HL-60 (cell line): Measurements from ENCODE around the gene CTSC.

Experiments used
- DNase-seq, 2 experiments: peaks; one replicate each; pipeline ENCODE4 v3.0.0-alpha.2; 2010 to 2020; ENCODE audit warnings: low read depth in 1 of 2, low spot score in 1 of 2
- H3K27ac ChIP-seq: fragments of 250-450 bp; sonication (Bioruptor Pico); replicated peaks from 2 replicates; pipeline ENCODE4 v1.5.1; 2020; ENCODE audit warnings: mild to moderate bottlenecking, moderate library complexity
- H3K27me3 ChIP-seq: fragments of 250-450 bp; sonication (Bioruptor Pico); 2 replicates; pipeline ENCODE4 v1.5.1; 2021; ENCODE audit warnings: mild to moderate bottlenecking, moderate library complexity; ENCODE audit not compliant: insufficient read depth, poor library complexity, severe bottlenecking
- H3K4me3 ChIP-seq: replicated peaks from 2 replicates; pipeline ENCODE4 v1.5.1; 2011; ENCODE audit warnings: mild to moderate bottlenecking, control low read depth, low read length; ENCODE audit not compliant: insufficient read depth
- GABPA ChIP-seq: IDR thresholded peaks from 2 replicates; pipeline ENCODE4 v1.6.1; 2012; ENCODE audit warnings: low read depth
- POLR2AphosphoS5 ChIP-seq: IDR thresholded peaks from 2 replicates; pipeline ENCODE4 v1.6.1; 2012; ENCODE audit warnings: low read depth
- SPI1 ChIP-seq: IDR thresholded peaks from 2 replicates; pipeline ENCODE4 v1.6.1; 2012; ENCODE audit warnings: low read depth, mild to moderate bottlenecking, borderline replicate concordance
- TF ChIP-seq, protein P1 (sequence below): IDR thresholded peaks from 2 replicates; pipeline ENCODE4 v1.6.1; 2012; ENCODE audit warnings: low read depth; ENCODE audit not compliant: insufficient replicate concordance
- TF ChIP-seq, protein P2 (sequence below): IDR thresholded peaks from one replicate; pipeline ENCODE4 v1.5.1; 2011; ENCODE audit warnings: low read length, control low read depth, inconsistent platforms; ENCODE audit not compliant: insufficient read depth

CTSC gene

DNA sequence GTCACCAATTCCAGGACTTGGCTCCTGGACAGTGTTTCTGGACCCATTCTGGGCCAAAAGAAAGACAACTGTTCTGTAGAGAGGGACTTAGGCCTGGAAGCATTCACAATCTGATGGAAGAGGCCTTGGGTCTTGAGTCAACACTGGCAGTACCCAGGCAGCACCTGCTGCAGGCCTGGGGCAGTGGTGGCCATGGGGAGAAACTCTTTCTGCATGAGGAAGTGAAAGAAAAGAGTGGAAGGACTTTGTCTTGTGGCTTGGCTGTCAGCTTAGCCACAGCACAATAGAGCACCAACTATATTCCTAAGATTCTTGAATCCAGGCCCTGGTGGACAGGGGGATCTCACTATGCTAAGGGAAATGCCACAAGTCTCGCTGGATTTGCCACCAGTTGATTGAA lies 70.6 kb downstream of the CTSC start:
- TF ChIP-seq GABPA (no peak), SPI1 (peak; percentile 47; the same call in 1 of the 2 replicates)
- Histone ChIP-seq H3K27ac (no peak overlapping the region), H3K27me3 (no peaks in the 10 kb centered on the region), H3K4me3 (no peak overlapping the region)
- DNase-seq: no peak

- TF ChIP-seq POLR2AphosphoS5: no peak
- TF ChIP-seq, protein P1, sequence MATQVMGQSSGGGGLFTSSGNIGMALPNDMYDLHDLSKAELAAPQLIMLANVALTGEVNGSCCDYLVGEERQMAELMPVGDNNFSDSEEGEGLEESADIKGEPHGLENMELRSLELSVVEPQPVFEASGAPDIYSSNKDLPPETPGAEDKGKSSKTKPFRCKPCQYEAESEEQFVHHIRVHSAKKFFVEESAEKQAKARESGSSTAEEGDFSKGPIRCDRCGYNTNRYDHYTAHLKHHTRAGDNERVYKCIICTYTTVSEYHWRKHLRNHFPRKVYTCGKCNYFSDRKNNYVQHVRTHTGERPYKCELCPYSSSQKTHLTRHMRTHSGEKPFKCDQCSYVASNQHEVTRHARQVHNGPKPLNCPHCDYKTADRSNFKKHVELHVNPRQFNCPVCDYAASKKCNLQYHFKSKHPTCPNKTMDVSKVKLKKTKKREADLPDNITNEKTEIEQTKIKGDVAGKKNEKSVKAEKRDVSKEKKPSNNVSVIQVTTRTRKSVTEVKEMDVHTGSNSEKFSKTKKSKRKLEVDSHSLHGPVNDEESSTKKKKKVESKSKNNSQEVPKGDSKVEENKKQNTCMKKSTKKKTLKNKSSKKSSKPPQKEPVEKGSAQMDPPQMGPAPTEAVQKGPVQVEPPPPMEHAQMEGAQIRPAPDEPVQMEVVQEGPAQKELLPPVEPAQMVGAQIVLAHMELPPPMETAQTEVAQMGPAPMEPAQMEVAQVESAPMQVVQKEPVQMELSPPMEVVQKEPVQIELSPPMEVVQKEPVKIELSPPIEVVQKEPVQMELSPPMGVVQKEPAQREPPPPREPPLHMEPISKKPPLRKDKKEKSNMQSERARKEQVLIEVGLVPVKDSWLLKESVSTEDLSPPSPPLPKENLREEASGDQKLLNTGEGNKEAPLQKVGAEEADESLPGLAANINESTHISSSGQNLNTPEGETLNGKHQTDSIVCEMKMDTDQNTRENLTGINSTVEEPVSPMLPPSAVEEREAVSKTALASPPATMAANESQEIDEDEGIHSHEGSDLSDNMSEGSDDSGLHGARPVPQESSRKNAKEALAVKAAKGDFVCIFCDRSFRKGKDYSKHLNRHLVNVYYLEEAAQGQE: no peak
- no peak for TF ChIP-seq SPI1
- no peak for TF ChIP-seq GABPA
- TF ChIP-seq, protein P2, sequence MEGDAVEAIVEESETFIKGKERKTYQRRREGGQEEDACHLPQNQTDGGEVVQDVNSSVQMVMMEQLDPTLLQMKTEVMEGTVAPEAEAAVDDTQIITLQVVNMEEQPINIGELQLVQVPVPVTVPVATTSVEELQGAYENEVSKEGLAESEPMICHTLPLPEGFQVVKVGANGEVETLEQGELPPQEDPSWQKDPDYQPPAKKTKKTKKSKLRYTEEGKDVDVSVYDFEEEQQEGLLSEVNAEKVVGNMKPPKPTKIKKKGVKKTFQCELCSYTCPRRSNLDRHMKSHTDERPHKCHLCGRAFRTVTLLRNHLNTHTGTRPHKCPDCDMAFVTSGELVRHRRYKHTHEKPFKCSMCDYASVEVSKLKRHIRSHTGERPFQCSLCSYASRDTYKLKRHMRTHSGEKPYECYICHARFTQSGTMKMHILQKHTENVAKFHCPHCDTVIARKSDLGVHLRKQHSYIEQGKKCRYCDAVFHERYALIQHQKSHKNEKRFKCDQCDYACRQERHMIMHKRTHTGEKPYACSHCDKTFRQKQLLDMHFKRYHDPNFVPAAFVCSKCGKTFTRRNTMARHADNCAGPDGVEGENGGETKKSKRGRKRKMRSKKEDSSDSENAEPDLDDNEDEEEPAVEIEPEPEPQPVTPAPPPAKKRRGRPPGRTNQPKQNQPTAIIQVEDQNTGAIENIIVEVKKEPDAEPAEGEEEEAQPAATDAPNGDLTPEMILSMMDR: no peak
Observed at GRCh38 chr11:88266157-88266556, 71.4 kb downstream of the CTSC start.

GRCh38 chr11:88259431-88259830 lies 78.1 kb downstream of the CTSC start:
- Histone ChIP-seq H3K4me3 (no peak overlapping the region), H3K27me3 (no peaks in the 10 kb centered on the region), H3K27ac (no peak overlapping the region)
- DNase-seq: no peak
- no peak for TF ChIP-seq SPI1
- no peak for TF ChIP-seq POLR2AphosphoS5

More at GRCh38 chr11:88266157-88266556, 71.4 kb downstream of the CTSC start:
- no peak for DNase-seq
- H3K4me3 ChIP-seq: no peak overlapping the region
- no peaks in the 10 kb centered on the region for H3K27me3 ChIP-seq
- H3K27ac ChIP-seq: no peak overlapping the region

DNA sequence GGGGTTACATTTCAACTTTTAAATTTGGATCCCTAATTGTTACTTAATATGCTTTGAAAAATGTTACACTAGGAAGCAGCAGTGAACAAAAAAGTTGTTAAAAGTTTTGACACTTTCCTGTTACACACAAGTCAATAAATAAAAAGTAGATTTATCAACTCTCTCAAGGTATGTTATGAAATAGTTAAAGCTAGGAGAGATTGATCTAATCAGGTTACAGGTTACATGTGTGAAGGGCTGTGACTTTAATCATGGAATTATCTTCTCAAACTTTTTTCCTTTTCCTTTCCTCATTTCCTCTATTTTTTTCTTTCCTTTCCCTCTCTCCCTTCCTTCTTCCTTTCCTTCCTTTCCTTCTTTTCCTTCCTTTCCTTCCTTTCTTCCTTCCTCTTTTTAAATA lies 85.3 kb downstream of the CTSC start:
- Histone ChIP-seq H3K27me3 (no peaks in the 10 kb centered on the region), H3K4me3 (no peak overlapping the region), H3K27ac (no peak overlapping the region)
- no peak for DNase-seq
- TF ChIP-seq POLR2AphosphoS5 (no peak), SPI1 (no peak), GABPA (no peak)
- TF ChIP-seq, protein P1: no peak
- TF ChIP-seq, protein P2: no peak

- H3K4me3 ChIP-seq: no peak overlapping the region
- TF ChIP-seq, protein P2: no peak
- TF ChIP-seq, protein P1: no peak
- TF ChIP-seq POLR2AphosphoS5: no peak
- no peak for TF ChIP-seq GABPA
- TF ChIP-seq SPI1: no peak
- no peak for DNase-seq
Observed at GRCh38 chr11:88250566-88251242, 86.8 kb downstream of the CTSC start.

More at GRCh38 chr11:88250566-88251242, 86.8 kb downstream of the CTSC start:
- H3K27me3 ChIP-seq: no peaks in the 10 kb centered on the region
- H3K27ac ChIP-seq: no peak overlapping the region
